ENCODE measurements around the gene SPTLC1.

DNA sequence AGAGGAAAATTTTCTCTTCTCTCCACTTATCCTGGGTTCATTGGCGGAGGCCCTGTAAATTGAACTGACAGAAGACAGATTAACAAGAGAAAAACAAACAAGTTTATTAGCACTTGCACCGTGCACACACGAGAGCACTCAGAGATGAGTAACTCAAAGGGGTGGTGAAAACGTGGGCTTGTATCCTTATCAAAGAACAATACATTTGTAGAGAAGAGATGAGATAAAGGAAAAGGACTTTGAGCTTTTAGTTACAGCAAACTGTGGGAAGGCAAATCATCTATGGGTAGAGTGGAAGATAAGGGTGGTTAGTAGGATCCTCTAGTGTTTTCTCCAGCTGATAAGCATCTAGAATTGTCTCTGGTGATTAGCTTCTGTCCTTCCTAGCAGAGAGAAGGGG lies 120.8 kb downstream of the SPTLC1 start:
- TF ChIP-seq, protein P1, sequence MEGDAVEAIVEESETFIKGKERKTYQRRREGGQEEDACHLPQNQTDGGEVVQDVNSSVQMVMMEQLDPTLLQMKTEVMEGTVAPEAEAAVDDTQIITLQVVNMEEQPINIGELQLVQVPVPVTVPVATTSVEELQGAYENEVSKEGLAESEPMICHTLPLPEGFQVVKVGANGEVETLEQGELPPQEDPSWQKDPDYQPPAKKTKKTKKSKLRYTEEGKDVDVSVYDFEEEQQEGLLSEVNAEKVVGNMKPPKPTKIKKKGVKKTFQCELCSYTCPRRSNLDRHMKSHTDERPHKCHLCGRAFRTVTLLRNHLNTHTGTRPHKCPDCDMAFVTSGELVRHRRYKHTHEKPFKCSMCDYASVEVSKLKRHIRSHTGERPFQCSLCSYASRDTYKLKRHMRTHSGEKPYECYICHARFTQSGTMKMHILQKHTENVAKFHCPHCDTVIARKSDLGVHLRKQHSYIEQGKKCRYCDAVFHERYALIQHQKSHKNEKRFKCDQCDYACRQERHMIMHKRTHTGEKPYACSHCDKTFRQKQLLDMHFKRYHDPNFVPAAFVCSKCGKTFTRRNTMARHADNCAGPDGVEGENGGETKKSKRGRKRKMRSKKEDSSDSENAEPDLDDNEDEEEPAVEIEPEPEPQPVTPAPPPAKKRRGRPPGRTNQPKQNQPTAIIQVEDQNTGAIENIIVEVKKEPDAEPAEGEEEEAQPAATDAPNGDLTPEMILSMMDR (IDR thresholded peaks at IDR 0.05), result no peak
- TF ChIP-seq POLR2A (IDR thresholded peaks at IDR 0.05), result no peak
